NCI-H2107 (cell line): Measurements from ENCODE around the gene BIRC5.
A peak's percentile ranks its signal among the peaks of the same experiment; 100 is the strongest.
"Not testable (repeated sequence)": the region's sequence is repeated elsewhere in the genome, so short reads cannot be mapped to it uniquely, and the experiment has no call there.

Experiments
- DNase-seq: peaks from one replicate; lab custom pipeline; 2025; lab: John Stamatoyannopoulos, UW

The BIRC5 gene

DNA sequence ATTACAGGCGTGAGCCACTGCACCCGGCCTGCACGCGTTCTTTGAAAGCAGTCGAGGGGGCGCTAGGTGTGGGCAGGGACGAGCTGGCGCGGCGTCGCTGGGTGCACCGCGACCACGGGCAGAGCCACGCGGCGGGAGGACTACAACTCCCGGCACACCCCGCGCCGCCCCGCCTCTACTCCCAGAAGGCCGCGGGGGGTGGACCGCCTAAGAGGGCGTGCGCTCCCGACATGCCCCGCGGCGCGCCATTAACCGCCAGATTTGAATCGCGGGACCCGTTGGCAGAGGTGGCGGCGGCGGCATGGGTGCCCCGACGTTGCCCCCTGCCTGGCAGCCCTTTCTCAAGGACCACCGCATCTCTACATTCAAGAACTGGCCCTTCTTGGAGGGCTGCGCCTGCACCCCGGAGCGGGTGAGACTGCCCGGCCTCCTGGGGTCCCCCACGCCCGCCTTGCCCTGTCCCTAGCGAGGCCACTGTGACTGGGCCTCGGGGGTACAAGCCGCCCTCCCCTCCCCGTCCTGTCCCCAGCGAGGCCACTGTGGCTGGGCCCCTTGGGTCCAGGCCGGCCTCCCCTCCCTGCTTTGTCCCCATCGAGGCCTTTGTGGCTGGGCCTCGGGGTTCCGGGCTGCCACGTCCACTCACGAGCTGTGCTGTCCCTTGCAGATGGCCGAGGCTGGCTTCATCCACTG is at the start of gene BIRC5:
Gene BIRC5, plus strand, starts transcription at position 238 of the 690 bp plus-strand sequence. Its CDS starts 64 bp downstream, at position 302.
- peak; percentile 92 for DNase-seq

DNA sequence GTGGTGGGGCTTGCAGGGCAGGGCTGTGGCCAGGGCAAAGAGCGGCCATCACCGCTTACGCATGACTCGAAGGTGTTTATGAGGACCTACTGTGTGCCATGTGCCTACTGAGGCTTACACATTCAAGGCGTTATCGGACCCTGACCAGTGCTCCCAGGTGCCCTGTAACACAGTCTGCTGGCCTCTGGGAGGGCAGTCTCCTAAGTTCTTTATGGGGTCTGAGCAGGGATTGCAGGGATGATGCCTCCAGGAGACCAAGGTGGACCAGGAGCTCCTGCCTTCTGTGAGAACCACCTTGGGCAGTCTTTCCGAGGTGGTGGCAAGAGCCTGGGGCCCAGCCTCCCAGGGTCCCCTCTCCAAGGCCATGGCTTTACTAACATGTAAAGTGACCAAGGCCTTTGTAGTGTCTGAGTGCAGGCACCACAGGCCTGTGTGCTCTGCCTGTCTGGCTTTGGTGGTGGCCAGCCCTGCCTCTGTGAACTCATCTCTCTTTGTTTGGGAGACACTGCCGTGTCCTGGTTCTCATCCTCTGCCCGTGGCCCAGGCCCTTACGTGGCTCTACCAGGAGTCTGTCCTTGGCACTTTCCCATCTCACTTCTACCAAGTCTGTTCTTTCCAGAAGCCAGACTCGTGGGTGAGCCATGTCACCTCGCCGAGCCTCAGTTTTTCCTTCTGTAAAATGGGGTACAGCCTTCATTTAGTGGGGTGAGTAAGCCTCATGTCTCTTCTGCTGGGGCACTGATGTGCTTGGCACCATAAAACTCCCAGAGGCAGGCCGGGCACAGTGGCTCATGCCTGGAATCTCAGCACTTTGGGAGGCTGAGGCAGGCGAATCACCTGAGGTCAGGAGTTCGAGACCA is 49.1 kb upstream of the BIRC5 start:
- DNase-seq, result no peak

DNA sequence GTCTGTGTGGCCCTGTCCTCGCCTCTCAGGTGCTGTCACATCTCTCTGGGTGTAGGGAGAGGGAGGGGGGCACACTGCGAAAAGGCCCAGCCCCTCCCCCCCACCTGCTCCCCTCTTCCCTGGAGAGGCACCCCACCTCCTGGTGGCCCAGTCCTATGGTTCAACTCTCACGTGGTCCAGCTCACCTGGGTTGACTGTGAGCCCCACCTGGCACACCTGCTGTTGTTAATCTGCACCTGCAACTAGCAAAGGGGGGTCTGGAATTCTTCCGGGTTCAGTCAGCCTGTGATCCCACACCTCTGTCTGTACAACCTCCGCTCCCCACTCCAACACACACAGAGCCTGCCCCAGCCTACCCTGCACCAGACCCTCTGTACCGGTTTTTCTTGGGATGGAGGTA is 47.6 kb upstream of the BIRC5 start:
- no peak for DNase-seq

DNA sequence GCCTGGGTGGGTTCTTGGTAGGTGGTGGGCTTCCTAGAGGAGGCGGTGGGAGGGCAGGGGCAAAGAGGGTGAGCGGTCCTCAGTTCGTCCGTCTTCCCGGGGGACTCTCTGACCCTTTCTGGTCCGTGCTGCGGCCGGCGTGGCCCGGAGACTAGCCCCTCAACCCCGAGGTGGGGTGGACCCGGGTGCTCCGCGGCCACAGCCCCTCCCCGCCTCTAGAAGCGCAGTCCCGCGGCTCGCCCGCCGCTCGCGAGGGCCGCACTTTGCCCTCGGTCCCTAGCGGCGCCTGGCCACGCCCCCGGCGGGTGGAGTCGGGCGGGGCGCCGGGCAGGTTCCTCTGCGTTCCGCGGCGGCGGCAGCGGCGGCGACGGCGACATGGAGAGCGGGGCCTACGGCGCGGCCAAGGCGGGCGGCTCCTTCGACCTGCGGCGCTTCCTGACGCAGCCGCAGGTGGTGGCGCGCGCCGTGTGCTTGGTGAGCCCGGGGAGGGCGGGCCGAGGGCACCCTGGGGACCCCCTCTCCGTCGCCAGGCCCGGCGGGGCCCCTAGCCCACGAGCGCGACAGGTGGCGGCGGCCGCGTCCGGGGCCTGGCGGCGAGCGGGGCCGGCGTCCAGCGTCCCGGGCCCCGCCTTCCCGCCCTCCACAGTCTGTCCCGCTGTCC is 45.7 kb upstream of the BIRC5 start, which contains the start of gene SYNGR2:
Gene SYNGR2, plus strand, starts transcription at position 340 of the 661 bp plus-strand sequence. Its CDS starts 36 bp downstream, at position 376.
- peak; percentile 66 for DNase-seq

DNA sequence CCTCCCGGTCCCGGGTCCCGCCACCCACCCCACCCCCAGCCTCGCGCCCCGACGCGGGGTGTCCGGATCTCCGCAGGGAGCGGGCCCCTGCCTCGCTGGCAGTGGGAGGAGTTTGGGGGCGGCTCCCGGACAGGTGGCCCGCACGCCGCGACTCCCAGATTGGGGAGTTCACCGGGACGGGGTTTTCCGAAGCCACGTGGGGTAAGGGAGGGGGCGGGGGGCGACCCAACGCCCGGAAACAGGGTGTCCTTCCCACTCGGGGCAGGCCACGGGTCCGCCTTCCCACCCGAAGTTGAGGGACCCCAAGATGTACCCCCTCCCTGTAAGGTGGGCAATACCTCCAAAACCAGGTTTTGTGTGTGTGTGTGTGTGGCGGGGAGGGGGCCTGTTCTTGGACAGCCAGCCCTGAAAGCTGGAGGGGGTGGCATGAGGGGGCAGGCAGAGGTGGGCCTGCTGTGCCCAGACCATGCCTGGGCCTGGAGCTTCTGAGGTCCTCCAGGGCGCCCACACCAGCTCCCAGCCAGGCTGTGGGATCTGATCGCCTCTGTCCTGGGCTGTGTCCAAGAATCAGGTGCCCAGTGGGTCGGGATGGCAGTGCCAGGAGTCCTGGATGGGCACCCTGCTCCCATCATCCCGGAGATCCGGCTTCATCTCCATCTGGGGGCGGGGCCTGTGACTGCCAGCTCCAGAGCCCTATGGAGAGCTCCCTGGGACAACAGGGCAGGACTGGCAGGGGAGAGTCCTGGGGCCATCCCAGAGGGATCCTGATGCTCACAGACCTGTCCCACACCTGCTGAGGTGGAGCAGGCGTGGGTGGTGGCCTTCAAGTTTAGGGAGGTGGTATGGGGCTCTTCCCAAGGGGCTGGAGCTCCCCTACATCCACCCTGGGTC is 44.9 kb upstream of the BIRC5 start:
- no peak for DNase-seq

DNA sequence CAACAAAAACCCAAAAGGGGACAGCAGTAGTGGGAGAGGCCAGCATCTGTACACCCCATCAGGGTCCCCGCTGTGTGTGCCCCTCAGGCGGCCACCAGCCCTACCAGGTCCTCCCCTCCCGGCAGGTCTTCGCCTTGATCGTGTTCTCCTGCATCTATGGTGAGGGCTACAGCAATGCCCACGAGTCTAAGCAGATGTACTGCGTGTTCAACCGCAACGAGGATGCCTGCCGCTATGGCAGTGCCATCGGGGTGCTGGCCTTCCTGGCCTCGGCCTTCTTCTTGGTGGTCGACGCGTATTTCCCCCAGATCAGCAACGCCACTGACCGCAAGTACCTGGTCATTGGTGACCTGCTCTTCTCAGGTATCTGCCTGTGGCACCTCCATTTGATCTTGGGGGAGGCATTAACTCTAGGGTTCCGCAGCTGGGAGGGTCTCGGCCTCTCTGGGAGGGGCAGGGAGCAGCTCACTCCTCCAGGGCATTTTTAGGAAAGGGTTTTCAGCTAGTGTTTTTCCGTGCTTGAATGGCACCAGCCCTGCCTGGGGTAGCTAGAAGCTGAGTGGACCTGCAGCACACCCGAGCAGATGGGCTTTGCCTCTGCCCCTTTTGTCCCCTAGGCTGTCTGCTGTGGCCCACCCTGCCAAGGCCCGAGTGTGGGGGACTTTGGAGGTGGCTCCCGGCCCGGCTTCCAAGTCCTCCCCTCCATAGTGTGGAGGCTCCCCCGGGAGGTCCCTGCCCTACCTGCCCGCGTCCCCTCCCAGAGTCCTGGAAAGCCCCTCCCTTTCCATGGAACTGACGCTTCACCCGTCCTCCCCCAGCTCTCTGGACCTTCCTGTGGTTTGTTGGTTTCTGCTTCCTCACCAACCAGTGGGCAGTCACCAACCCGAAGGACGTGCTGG is 43.1 kb upstream of the BIRC5 start:
- no peak for DNase-seq

DNA sequence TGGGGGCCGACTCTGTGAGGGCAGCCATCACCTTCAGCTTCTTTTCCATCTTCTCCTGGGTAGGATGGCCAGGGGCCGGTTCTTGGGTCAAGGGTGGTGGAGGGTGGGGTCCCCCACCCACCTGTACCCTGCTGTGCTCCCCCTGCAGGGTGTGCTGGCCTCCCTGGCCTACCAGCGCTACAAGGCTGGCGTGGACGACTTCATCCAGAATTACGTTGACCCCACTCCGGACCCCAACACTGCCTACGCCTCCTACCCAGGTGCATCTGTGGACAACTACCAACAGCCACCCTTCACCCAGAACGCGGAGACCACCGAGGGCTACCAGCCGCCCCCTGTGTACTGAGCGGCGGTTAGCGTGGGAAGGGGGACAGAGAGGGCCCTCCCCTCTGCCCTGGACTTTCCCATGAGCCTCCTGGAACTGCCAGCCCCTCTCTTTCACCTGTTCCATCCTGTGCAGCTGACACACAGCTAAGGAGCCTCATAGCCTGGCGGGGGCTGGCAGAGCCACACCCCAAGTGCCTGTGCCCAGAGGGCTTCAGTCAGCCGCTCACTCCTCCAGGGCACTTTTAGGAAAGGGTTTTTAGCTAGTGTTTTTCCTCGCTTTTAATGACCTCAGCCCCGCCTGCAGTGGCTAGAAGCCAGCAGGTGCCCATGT is 42.3 kb upstream of the BIRC5 start:
- not testable (repeated sequence) for DNase-seq

DNA sequence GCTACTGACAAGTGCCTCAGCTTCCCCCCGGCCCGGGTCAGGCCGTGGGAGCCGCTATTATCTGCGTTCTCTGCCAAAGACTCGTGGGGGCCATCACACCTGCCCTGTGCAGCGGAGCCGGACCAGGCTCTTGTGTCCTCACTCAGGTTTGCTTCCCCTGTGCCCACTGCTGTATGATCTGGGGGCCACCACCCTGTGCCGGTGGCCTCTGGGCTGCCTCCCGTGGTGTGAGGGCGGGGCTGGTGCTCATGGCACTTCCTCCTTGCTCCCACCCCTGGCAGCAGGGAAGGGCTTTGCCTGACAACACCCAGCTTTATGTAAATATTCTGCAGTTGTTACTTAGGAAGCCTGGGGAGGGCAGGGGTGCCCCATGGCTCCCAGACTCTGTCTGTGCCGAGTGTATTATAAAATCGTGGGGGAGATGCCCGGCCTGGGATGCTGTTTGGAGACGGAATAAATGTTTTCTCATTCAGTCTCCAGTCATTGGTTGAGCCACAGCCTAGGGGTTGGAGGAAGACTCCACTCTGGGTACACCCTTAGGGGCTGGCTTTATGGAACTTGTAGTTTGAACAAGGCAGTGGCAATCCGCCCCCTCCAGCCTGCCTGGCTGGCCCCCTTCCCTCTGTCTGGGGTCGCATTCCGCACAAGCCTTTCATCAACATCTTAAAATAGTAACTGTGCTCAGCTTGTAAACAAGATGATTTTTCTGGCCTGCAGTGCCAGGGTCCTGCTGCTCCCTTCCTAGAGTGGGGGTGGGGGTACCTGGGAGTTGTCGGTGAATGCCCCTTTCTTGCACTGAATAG is 41.6 kb upstream of the BIRC5 start:
- DNase-seq, result no peak

DNA sequence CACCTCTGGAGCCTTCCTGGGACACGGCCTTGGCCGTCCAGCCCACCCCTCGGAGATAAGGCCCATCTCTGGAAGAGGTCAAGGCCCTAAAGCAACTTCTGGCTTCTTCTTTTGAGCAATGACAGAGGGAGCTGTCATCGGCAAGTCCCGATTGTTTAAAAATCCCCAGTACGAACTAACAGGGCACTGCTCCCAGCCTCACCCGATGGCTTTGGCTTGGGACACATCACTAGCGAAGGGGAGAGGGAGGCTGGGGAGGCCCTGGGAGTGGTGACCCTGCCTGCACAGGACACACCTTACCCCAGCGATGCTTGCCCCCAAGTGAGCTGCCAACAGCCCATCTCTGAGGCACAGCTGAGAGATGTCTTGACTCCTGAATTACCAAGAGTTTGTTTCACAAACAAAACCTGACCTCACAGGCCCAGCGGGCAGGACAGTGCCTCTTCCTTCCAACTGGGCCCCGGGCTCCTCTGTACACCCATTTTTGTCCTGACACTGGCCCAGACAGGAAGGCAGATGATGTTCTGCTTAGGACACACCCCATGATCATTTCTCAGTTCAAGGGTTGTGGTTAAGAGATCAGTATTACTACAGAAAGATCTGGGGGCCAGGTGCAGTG is 40.8 kb upstream of the BIRC5 start:
- DNase-seq, result no peak

DNA sequence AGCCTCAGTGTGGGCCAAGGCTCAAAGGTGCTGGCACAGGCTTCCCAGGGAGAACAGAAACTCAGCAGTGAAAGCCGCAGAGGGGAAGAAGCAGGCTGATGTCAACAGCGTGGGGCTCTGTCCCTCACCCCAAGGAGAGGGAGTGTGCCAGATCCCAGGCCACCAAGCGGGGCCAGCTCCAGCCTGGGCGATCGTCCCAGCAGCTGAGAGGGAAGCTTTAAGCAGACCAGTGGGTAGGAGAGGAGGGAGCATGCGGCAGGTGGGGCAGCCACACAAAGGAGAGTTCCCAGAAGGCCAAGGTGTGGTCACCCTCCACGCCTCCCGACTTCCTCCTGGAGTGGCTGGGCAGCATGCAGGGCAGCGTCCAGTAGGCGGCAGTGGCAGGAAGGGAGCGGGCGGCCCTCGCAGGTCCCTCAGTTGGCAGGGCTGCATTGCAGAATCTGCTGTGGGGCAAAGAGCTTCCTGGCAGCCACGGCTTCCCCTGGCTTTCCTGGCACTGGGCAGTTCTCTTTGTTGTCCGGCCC is 39.6 kb upstream of the BIRC5 start:
- no peak for DNase-seq

DNA sequence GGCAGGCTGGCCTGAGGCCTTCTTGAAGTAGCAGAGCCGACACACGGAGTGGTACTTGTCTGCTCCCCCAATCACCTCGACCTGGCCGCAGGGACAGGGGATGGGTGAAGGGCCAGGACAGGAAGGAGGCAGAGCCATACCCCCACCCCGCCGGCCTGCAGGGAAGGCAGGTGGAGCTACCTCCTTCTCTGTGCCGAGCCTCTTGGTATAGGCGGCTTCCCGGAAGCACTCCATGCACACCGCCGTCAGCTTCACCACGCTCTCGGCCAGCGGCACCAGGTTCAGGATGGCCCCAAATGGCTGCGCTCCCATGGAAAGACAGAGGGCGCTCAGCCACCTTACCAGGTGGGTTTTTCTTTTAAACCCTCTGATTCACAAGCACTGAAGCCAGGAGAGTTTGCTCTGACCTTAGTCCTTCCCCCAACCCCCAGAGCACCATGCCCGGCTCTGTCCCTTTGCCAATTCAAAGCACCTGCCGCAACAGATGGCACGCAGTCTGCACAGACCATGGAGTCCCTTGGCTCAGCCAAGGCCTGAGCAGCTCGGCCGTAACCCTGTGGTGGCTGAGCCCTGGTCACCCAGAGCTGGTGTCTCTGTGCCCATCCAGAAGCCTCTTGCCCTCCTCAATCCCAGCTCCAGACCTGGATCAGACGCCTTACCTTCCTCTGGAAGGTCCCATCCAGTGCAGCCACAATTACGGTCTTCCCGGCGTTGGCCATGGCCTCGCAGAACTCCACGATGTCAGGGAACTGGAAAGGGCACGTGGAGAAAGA is 39.0 kb upstream of the BIRC5 start:
- DNase-seq, result no peak

DNA sequence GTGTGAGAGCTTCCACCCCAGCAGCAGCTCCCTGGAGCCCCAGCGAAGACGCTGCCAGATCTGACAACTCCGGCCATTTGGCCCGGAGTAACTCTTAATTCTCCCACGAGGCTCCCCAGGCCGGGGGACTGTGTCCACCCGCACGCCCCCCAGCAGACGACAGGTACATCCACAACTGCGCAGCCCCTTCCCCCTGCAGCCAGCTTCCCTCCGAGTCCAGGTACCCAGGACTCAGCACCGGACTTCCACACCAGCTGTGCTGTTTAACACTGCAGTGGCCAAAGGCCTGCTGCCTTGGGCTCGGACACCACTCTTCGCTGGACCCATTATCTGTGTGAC is 38.4 kb upstream of the BIRC5 start:
- no peak for DNase-seq

DNA sequence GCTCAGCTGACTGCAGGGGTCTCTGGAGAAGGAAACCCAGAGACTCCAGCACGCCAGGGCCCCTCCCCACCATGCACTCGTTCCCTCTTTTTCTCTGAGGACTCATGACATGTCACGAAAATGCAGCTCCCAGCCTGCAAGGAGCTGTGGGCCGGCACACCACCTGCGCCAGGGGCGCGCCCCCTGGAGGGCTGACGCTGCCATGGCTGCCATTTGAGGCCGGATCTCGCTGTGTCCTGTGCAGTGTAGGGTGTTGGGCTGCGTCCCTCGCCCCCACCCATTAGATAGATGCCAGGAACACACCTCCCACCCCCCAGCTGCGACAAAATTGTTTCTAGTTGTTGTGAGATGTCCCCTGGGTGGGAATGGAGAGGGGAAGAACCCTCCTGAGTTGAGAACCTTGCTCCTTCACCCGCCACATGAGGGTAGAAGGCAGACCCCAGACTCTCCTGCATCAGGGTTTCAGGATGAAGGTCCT is 37.5 kb upstream of the BIRC5 start:
- DNase-seq, result no peak

DNA sequence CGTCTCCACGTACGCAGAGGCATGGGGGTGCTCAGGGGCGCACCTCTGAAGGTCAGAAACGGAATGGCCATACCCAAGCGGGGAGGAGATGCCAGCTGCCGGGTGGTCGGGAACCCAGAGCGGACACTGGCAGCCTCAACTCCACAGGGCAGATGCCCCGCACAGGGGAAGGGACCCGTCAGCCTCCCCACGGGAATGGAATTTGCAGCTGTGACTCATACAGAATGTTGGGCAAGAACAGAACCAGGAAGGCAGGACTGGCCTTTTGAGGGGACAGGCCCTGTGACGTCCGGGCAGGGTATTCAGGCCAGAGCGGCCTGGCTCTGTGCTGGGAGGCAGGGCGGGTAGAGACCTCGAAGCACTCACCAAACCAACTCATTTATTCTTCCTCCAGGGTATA is 34.7 kb upstream of the BIRC5 start:
- DNase-seq, result no peak

DNA sequence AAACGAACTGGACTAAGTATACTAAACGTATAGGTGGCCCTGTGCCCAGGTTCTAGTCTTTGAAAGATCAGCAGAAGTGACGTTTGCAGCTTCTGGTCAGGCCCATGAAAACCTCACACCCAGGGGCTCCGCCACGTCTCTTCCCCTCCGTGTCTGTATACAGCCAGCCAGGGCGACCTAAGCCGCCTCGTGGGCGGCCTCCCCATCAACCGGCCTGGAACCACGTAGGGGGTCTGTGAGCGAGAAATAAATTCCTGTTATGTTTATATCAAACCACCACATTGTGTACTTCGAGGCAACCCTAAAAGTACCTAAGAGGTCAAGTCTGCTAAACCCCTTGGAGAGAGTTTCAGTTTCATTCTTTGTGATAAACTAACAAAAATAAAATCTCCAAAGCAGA is 34.0 kb upstream of the BIRC5 start:
- no peak for DNase-seq

DNA sequence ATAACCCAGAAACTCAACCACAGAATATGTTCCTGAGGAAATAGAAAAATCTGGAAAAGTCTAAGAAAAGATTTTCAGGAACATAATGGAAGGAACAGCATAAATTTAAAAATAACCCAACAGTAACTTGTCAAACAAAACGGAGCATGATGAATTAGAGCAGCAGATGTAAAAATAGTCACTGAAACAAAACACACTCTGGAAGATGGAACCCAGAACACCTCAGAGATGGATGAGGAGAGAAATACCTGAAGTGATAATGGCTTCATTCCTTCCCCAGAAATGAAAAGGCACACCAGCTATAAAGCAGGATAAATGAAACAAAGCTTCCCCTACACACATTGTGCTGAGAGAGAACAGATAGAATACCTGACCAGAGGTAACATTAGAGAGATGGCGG is 33.5 kb upstream of the BIRC5 start:
- DNase-seq, result no peak

DNA sequence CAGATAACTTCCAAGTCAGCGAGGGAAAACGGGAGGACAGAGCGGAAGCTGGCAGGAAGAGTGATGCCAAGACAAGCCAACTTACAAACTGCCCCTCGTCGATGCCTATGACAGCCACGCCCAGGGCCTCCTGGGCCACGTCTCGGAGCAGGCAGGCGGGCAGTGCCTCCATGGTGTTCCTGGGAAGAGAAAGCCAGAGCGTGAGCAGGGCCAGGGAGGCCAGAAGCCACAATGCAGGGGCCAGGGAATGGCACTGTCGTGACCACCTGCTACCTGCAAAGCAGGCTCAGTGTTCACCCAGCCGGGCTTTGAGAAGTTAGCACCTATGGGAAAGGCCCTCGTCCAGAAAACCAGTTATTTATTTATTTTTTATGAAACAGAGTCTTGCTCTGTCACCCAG is 31.5 kb upstream of the BIRC5 start:
- DNase-seq, result no peak

DNA sequence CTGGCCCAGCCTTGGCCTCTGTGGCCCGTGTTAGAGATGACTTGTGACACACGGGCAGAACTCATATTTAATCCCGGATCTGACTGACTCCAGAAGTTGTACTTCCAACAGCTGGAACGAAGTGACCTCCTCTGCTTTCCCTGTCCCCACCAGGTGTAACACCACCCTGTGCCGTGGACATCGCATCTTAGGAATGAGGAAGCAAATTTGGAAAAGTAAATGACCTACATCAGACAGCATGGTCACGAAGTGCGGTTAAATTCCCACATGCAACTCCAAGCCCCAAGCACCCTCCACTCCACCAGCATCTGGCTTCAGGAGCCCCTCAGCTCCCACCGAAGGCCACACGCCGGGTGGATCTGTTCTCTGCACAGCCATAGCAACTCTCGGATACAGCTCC is 30.1 kb upstream of the BIRC5 start:
- DNase-seq, result no peak
